ENCODE data around the gene STON2. TPM values are rescaled to one million over a fixed set of nuclear protein-coding genes. Genes with fewer than 3 reads are reported as not detected.
"Not testable (repeated sequence)": the region's sequence is repeated elsewhere in the genome, so short reads cannot be mapped to it uniquely, and the experiment has no call there.

Gene STON2
- total and polyA plus RNA-seq, 9 donors, result 4.8 to 28.7 (median 17.3) TPM

DNA sequence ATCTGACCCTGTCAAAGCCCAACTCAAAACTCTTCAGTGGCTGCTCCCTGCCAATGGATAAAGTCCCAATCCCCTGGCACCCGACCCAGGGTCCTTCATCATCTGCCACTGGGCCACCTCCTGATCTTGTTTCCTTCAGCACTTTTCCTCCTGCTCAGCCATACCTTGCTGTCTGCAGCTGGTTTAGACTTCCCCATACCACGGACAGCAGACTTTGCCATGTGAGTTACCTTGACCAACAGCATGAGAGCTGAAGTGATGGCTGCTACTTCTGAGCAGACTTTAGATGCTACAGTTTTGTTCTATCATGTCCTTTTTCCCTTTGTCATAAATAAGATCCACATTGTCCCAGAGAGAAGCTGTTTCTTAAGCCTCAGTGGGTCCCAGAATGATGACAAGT is 33.3 kb upstream of the STON2 start:
- H3K27ac ChIP-seq, result no peak overlapping the region
- H3K4me1 ChIP-seq (ENCODE audit: insufficient read depth), result peaks cover 5% of the 10 kb centered on the region
- intact Hi-C loops (cut with DNase I), result no loop called here
- H3K36me3 ChIP-seq, result no peaks in the 10 kb centered on the region
- 74 to 90% (median 86%) methylated on average over 2 of the region's 2 CpGs for WGBS, 3 donors
- no peaks in the 10 kb centered on the region for H3K9me3 ChIP-seq
- H3K27me3 ChIP-seq, result no peaks in the 10 kb centered on the region
- no peak overlapping the region for H3K4me3 ChIP-seq
- TF ChIP-seq EP300 (IDR thresholded peaks at IDR 0.05) (no peak), POLR2A (IDR thresholded peaks at IDR 0.05) (no peak), CTCF (IDR thresholded peaks at IDR 0.05) (no peak)
- DNase-seq, result no peak

DNA sequence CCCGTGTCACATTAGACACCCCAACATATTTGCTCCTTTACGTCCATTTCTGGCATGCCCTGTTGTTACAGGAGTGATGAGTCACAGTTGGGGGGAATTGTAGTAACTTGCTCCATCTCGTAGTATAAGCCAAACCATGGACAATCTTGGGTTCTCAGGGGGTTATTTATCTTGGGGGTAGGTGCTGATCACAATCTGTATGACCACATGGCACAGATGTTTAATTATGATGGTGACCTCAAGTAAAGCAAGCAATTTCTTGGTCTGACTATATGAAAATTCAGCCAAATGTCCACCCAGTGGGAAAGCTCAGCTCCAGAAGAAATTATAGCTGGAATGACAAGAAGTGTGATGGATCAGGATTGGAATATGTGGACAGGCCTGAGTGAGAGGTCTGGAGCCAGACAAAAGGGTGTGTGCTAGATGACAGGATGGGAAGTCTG is 32.1 kb upstream of the STON2 start:
- H3K4me3 ChIP-seq, result no peak overlapping the region
- H3K27me3 ChIP-seq, result no peaks in the 10 kb centered on the region
- DNase-seq, result no peak
- intact Hi-C loops (cut with DNase I), result no loop called here
- WGBS, 3 donors, result 82 to 88% (median 88%) methylated on average over 3 of the region's 3 CpGs
- peaks cover 9% of the 10 kb centered on the region for H3K4me1 ChIP-seq (ENCODE audit: insufficient read depth)
- H3K36me3 ChIP-seq, result no peaks in the 10 kb centered on the region
- H3K27ac ChIP-seq, result no peak overlapping the region
- no peak for TF ChIP-seq CTCF (IDR thresholded peaks at IDR 0.05)
- no peak for TF ChIP-seq EP300 (IDR thresholded peaks at IDR 0.05)
- TF ChIP-seq POLR2A (IDR thresholded peaks at IDR 0.05), result no peak
- H3K9me3 ChIP-seq, result no peaks in the 10 kb centered on the region

DNA sequence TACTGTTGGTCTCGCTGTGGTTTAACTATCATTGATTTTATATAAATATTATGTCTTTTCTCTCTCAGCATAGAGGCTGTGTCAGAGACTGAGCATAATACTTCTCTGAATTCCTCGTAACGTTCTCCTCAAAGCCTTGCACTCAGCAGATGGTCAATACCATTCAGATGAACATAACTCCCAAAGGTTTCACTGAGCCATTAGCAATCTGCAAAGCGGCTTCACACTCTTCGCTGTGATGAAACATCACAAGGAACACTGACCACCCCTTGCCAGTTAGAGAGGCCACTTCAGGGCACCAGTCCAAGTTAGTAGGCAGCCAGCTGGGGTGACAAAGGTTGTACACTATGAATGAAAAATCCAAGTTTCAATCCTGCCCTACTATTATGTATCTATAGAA is 30.1 kb upstream of the STON2 start:
- Histone ChIP-seq H3K4me3 (no peak overlapping the region), H3K9me3 (no peaks in the 10 kb centered on the region), H3K4me1 (ENCODE audit: insufficient read depth) (peaks cover 10% of the 10 kb centered on the region), H3K36me3 (no peaks in the 10 kb centered on the region), H3K27ac (no peak overlapping the region), H3K27me3 (no peaks in the 10 kb centered on the region)
- WGBS, 3 donors, result 21 to 52% (median 30%) methylated on average over 5 of the region's 5 CpGs
- TF ChIP-seq EP300 (IDR thresholded peaks at IDR 0.05) (no peak), POLR2A (IDR thresholded peaks at IDR 0.05) (no peak), CTCF (IDR thresholded peaks at IDR 0.05) (no peak)
- no peak for DNase-seq
- intact Hi-C loops (cut with DNase I), result no loop called here

- peaks cover 10% of the 10 kb centered on the region for H3K4me1 ChIP-seq (ENCODE audit: insufficient read depth)
- intact Hi-C loops (cut with DNase I); H3K27me3 ChIP-seq: not testable (repeated sequence)
Observed at GRCh38 chr14:81429749-81430148, 29.6 kb upstream of the STON2 start.

DNA sequence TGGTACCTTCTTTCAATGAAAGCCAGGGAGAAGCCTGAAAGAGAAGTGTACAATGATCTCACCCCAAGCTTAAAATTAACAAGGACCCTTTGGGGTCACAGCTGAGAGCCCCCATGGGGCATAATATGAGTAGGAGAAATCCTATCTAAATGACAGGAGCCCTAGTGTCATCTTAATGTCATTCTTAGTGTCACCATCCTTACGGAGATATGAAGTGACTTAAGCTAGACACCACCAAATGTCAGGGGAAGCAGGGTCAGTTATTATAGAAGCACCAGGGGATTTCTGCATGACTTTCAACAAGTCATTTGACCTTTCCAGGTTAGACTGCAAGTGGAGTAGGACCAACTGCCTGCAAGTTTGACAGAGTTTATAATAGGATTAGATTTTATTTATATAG is 28.9 kb upstream of the STON2 start:
- H3K27me3 ChIP-seq, result no peaks in the 10 kb centered on the region
- intact Hi-C loops (cut with DNase I), result no loop called here
- no peak for TF ChIP-seq CTCF (IDR thresholded peaks at IDR 0.05)
- TF ChIP-seq POLR2A (IDR thresholded peaks at IDR 0.05), result no peak
- no peak for TF ChIP-seq EP300 (IDR thresholded peaks at IDR 0.05)

More at GRCh38 chr14:81429749-81430148, 29.6 kb upstream of the STON2 start:
- DNase-seq, H3K27ac ChIP-seq, H3K36me3 ChIP-seq, H3K4me3 ChIP-seq, H3K9me3 ChIP-seq: not testable (repeated sequence)
- 83 to 89% (median 83%) methylated on average over 11 of the region's 11 CpGs for WGBS, 3 donors

More for the DNA sequence above, 28.9 kb upstream of the STON2 start:
- no peak for DNase-seq
- Histone ChIP-seq H3K4me3 (no peak overlapping the region), H3K27ac (no peak overlapping the region), H3K4me1 (ENCODE audit: insufficient read depth) (peaks cover 8% of the 10 kb centered on the region), H3K9me3 (no peaks in the 10 kb centered on the region), H3K36me3 (no peaks in the 10 kb centered on the region)
- WGBS, 3 donors, result 94 to 100% (median 96%) methylated on average over 1 of the region's 1 CpG

Measured in ovary (tissue), 9 donors.